HG03139 (cell line): ENCODE measurements around the gene IKZF4.
A peak's percentile ranks its signal among the peaks of the same experiment; 100 is the strongest.
"Not testable (repeated sequence)": the region's sequence is repeated elsewhere in the genome, so short reads cannot be mapped to it uniquely, and the experiment has no call there.

Source experiments
- ATAC-seq: cut with Tn5 transposase; IDR thresholded peaks from one replicate; pipeline ENCODE4 v1.9.1; 2021; ENCODE audit not compliant: unreplicated experiment

The IKZF4 gene

GRCh38 chr12:56038022-56038655 is 17.3 kb downstream of the IKZF4 start:
- no peak for ATAC-seq

- no peak for ATAC-seq
Measured at GRCh38 chr12:56040151-56040550, 19.3 kb downstream of the IKZF4 start.

GRCh38 chr12:56040963-56041551 is 20.2 kb downstream of the IKZF4 start:
- ATAC-seq = no peak

- ATAC-seq = peak; percentile 91
Measured at GRCh38 chr12:56041552-56042429, 20.9 kb downstream of the IKZF4 start, which contains the start of gene RPS26. Gene RPS26, plus strand, starts transcription at chr12:56041918. Its CDS starts 249 bp downstream, at chr12:56042167.

- not testable (repeated sequence) for ATAC-seq
Measured at GRCh38 chr12:56042430-56042813, 21.6 kb downstream of the IKZF4 start.

GRCh38 chr12:56042843-56043242 is 22.0 kb downstream of the IKZF4 start:
- ATAC-seq = no peak

GRCh38 chr12:56046027-56046780 is 25.4 kb downstream of the IKZF4 start:
- ATAC-seq = no peak

GRCh38 chr12:56053407-56053893 is 32.6 kb downstream of the IKZF4 start:
- ATAC-seq = no peak

- ATAC-seq = not testable (repeated sequence)
Measured at GRCh38 chr12:56059964-56060363, 39.1 kb downstream of the IKZF4 start.

GRCh38 chr12:56061982-56062381 is 41.1 kb downstream of the IKZF4 start:
- no peak for ATAC-seq

- no peak for ATAC-seq
Measured at GRCh38 chr12:56062996-56063395, 42.2 kb downstream of the IKZF4 start.

- no peak for ATAC-seq
Measured at GRCh38 chr12:56071648-56072047, 50.8 kb downstream of the IKZF4 start.

- ATAC-seq = no peak
Measured at GRCh38 chr12:56074396-56074795, 53.6 kb downstream of the IKZF4 start.

- not testable (repeated sequence) for ATAC-seq
Measured at GRCh38 chr12:56077966-56078365, 57.1 kb downstream of the IKZF4 start.

GRCh38 chr12:56078427-56078826 is 57.6 kb downstream of the IKZF4 start:
- ATAC-seq = no peak

GRCh38 chr12:56078931-56079722 is 58.3 kb downstream of the IKZF4 start:
- ATAC-seq = peak; percentile 57

GRCh38 chr12:56079723-56080555 is 59.1 kb downstream of the IKZF4 start, which contains the start of gene ERBB3:
Gene ERBB3, plus strand, starts transcription at chr12:56080165. Its CDS starts 136 bp downstream, at chr12:56080301.
- ATAC-seq = no peak

- ATAC-seq = no peak
Measured at GRCh38 chr12:56080556-56081138, 59.8 kb downstream of the IKZF4 start.
